HEK293T (cell line): ENCODE measurements around the gene RGMB.

Experiments used
- CTBP1 ChIP-seq: fragments of 450-650 bp; IDR thresholded peaks from 2 replicates; pipeline ENCODE4 v1.6.1; 2016; ENCODE audit warnings: borderline replicate concordance
- HDGF ChIP-seq: fragments of 450-650 bp; IDR thresholded peaks from 2 replicates; pipeline ENCODE4 v1.6.1; 2017; ENCODE audit warnings: antibody characterized with exemption, borderline replicate concordance

DNA sequence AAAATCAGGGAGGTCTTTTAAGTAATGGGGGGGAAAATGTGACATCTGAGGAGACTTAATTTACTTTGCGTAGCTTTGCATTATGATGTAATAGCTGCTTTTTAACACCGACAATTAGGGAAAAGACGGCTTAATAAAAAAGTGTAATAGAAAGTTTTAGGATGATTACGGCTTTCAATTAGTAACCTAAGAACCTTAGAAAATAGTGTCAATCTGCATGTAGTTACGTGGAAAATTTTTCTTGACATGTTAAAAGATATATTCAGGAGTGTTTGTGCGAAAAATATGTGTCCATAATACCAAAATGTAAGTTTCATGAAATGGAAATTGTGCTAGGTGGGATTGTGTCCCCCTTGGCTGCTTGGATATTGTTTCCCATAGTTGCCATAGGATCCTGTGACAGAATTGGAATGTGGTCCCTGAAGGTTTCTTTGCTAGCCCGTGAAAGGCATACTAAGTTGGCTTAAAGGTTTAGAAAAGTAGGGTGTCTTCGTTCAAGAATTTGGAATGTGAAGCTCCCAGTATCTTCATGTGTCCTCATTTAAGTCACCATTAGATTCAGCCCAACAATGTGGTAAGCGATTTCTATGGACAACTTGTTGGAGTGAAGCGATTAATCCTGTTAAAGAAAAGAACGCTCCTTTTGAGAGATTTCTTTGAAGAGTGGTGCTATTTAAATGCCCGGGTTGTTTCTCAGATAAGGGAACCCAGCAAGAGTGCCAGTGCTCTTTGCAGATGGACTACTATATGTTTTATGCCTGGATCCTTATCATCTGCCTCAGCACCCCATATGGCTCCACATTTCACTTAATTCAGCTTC is 2.0 kb downstream of the RGMB start:
- TF ChIP-seq HDGF, result no peak
- no peak for TF ChIP-seq CTBP1
